ENCODE data around the gene BCAR3. TPM values are rescaled to one million over a fixed set of nuclear protein-coding genes. Genes with fewer than 3 reads are reported as not detected.
A peak's percentile ranks its signal among the peaks of the same experiment; 100 is the strongest.

Gene BCAR3
- total RNA-seq, 2 donors from 2014 or later = 45.2 to 47.7 TPM

- Histone ChIP-seq H3K27ac (no peak overlapping the region), H3K27me3 (no peaks in the 10 kb centered on the region), H3K4me3 (no peak overlapping the region), H3K4me1 (peaks cover 6% of the 10 kb centered on the region), H3K9ac (ENCODE audit: low read depth in 2 of 2, low read length in 2 of 2) (no peak overlapping the region), H3K36me3 (no peaks in the 10 kb centered on the region), H3K9me3 (no peaks in the 10 kb centered on the region)
- no peak for DNase-seq
- intact Hi-C loops (cut with DNase I) = loop anchor here (10.0 kb wide), 2 partner anchors 224 to 316 kb away; no protein-coding TSS in a partner anchor
- TF ChIP-seq CTCF (IDR thresholded peaks at IDR 0.05) = no peak
Measured at GRCh38 chr1:93621246-93621645, 60.4 kb downstream of the BCAR3 start.

GRCh38 chr1:93620841-93621210, 60.8 kb downstream of the BCAR3 start:
- peak; percentile 79 for DNase-seq
- Histone ChIP-seq H3K9me3 (no peaks in the 10 kb centered on the region), H3K27ac (no peak overlapping the region)

GRCh38 chr1:93620172-93620840, 61.3 kb downstream of the BCAR3 start:
- Histone ChIP-seq H3K36me3 (no peaks in the 10 kb centered on the region), H3K27me3 (no peaks in the 10 kb centered on the region), H3K9ac (ENCODE audit: low read depth in 2 of 2, low read length in 2 of 2) (no peak overlapping the region), H3K4me1 (peaks cover 8% of the 10 kb centered on the region), H3K4me3 (no peak overlapping the region), H3K27ac (no peak overlapping the region), H3K9me3 (no peaks in the 10 kb centered on the region)
- intact Hi-C loops (cut with DNase I) = loop anchor here (10.0 kb wide), 2 partner anchors 224 to 316 kb away; no protein-coding TSS in a partner anchor
- DNase-seq = peak; percentile 48
- no peak for TF ChIP-seq CTCF (IDR thresholded peaks at IDR 0.05)

More at GRCh38 chr1:93620841-93621210, 60.8 kb downstream of the BCAR3 start:
- no peak overlapping the region for H3K9ac ChIP-seq (ENCODE audit: low read depth in 2 of 2, low read length in 2 of 2)
- H3K27me3 ChIP-seq = no peaks in the 10 kb centered on the region
- H3K4me3 ChIP-seq = no peak overlapping the region
- H3K4me1 ChIP-seq = peaks cover 6% of the 10 kb centered on the region
- intact Hi-C loops (cut with DNase I) = loop anchor here (10.0 kb wide), 2 partner anchors 224 to 316 kb away; no protein-coding TSS in a partner anchor
- no peak for TF ChIP-seq CTCF (IDR thresholded peaks at IDR 0.05)
- no peaks in the 10 kb centered on the region for H3K36me3 ChIP-seq

- H3K27ac ChIP-seq = no peak overlapping the region
- no peaks in the 10 kb centered on the region for H3K9me3 ChIP-seq
- no peaks in the 10 kb centered on the region for H3K27me3 ChIP-seq
- no peaks in the 10 kb centered on the region for H3K36me3 ChIP-seq
- no peak overlapping the region for H3K9ac ChIP-seq (ENCODE audit: low read depth in 2 of 2, low read length in 2 of 2)
- DNase-seq = no peak
- H3K4me1 ChIP-seq = peaks cover 13% of the 10 kb centered on the region
- no peak overlapping the region for H3K4me3 ChIP-seq
- TF ChIP-seq CTCF (IDR thresholded peaks at IDR 0.05) = no peak
- intact Hi-C loops (cut with DNase I) = loop anchor here (10.0 kb wide), 2 partner anchors 225 to 315 kb away; no protein-coding TSS in a partner anchor
Measured at GRCh38 chr1:93619507-93620171, 62.0 kb downstream of the BCAR3 start.

DNA sequence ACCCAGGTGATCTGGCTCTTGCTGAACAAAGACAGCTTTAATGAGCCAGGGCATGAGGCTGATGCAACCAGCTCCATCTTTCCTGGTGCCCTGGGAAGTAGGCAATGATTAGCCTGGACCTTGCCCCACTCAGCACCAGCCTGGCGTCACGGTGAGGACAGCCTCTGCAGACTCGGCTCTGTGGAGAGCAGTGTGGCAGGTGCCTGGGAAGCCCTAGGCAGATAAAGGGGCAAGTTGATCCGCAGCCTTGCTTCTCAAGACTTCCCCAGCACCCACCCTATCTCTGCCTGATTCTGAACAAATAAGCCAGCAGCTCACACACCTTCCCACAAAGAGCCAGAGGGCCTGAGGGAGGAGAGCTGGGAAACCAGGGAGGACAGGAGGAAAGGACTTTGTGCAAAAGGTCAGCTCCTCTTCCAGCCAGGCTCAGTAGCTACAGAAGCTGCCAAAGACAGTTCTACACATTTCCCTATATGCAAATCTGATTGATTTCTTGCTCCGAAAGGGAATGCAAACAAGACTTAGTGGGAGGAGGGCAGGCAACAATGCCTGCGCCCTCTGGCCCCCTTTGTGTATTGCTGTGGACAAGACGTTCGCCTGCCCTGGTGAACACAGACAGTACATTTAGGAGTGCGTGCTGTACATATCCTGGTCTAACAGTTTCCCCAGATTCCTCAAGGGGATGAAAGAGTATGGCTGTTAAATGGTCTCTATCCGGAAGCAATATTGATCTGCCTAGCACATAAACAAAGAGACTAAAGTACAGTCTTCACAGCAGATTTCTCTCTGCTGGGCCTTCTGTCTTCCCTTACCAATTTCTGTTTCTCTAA, 63.8 kb downstream of the BCAR3 start:
- Histone ChIP-seq H3K4me1 (peaks cover 13% of the 10 kb centered on the region), H3K4me3 (no peak overlapping the region), H3K27me3 (no peaks in the 10 kb centered on the region), H3K36me3 (no peaks in the 10 kb centered on the region), H3K9ac (ENCODE audit: low read depth in 2 of 2, low read length in 2 of 2) (peak overlapping the region; percentile 40 to 75), H3K27ac (peak overlapping the region; percentile 83), H3K9me3 (no peaks in the 10 kb centered on the region)
- no peak for TF ChIP-seq CTCF (IDR thresholded peaks at IDR 0.05)
- peak; percentile 85 for DNase-seq
- intact Hi-C loops (cut with DNase I) = no loop called here
